T-cell (primary cell): ENCODE results near the gene BICD1. TPM values are rescaled to one million over a fixed set of nuclear protein-coding genes. Genes with fewer than 3 reads are reported as not detected.
A peak's percentile ranks its signal among the peaks of the same experiment; 100 is the strongest.

Source experiments
- ATAC-seq, 4 experiments: fragments of 200-7000 bp in 3 of 4; fragments of 150-1000 bp in 1 of 4; cut with Tn5 transposase; replicated peaks in 1 of 4; 1 replicate in 3 of 4; 2 replicates in 1 of 4; pipeline ENCODE4 v1.10.0; 2021; ENCODE audit warnings: moderate library complexity in 3 of 4, mild to moderate bottlenecking in 2 of 4, moderate number of reproducible peaks in 1 of 4
- CTCF ChIA-PET, 2 donors: fragments of 300-600 bp; sonication (Branson Sonifier 250); formaldehyde crosslinking; loops; one replicate each; lab custom pipeline; 2022; ENCODE audit warnings: antibody characterized with exemption in 2 of 2; lab: Charles Lee
- POLR2A ChIA-PET, 2 donors: fragments of 300-600 bp; sonication (Branson Sonifier 250); formaldehyde crosslinking; loops; one replicate each; lab custom pipeline; 2022; ENCODE audit warnings: antibody characterized with exemption in 2 of 2; lab: Charles Lee
- DNase-seq, 35 experiments: peaks; one replicate each; pipeline versions ENCODE4 v3.0.0 to v3.0.0-alpha.2; 2013 to 2023
- H3K27ac ChIP-seq: one replicate; pipeline ENCODE4 v1.5.1; 2013; ENCODE audit warnings: low read length
- H3K27me3 ChIP-seq, 2 experiments: replicated peaks in 1 of 2; 1 replicate in 1 of 2; 2 replicates in 1 of 2; pipeline versions ENCODE4 v1.6.1 to v1.7.0; 2013; ENCODE audit warnings: low read length in 1 of 2, mixed read lengths in 1 of 2; ENCODE audit not compliant: control insufficient read depth in 2 of 2, insufficient read depth in 2 of 2; ENCODE audit errors: extremely low read depth in 1 of 2
- H3K36me3 ChIP-seq, 2 donors: 1 replicate in 1 of 2; 2 replicates in 1 of 2; pipeline versions ENCODE4 v1.6.1 to v1.7.0; 2013; ENCODE audit warnings: low read length in 1 of 2; ENCODE audit not compliant: control insufficient read depth in 2 of 2, insufficient read depth in 1 of 2; ENCODE audit errors: extremely low read depth in 1 of 2
- H3K4me1 ChIP-seq, 2 experiments: 1 replicate in 1 of 2; 2 replicates in 1 of 2; pipeline versions ENCODE4 v1.6.1 to v1.7.0; 2013; ENCODE audit warnings: low read length in 2 of 2, mixed read lengths in 1 of 2; ENCODE audit not compliant: insufficient read depth in 2 of 2, control insufficient read depth in 1 of 2; ENCODE audit errors: extremely low read depth in 1 of 2
- H3K4me3 ChIP-seq, 2 donors: 1 replicate in 1 of 2; 2 replicates in 1 of 2; pipeline versions ENCODE4 v1.5.1 to v1.7.0; 2013; ENCODE audit warnings: mild to moderate bottlenecking in 2 of 2, low read length in 1 of 2, moderate library complexity in 1 of 2; ENCODE audit not compliant: control insufficient read depth in 1 of 2; ENCODE audit errors: extremely low read depth in 1 of 2
- H3K9me3 ChIP-seq: 2 replicates; pipeline ENCODE4 v1.7.0; 2013
- H3K27ac Mint-ChIP-seq, 2 donors: one replicate each; pipeline ENCODE4 v1.8.0; 2020 to 2021; ENCODE audit warnings: mild to moderate bottlenecking in 2 of 2, mixed read lengths in 2 of 2
- H3K27me3 Mint-ChIP-seq, 2 donors: one replicate each; pipeline ENCODE4 v1.8.0; 2021 to 2022; ENCODE audit warnings: mixed read lengths in 2 of 2
- H3K36me3 Mint-ChIP-seq: one replicate; pipeline ENCODE4 v1.8.0; 2021; ENCODE audit warnings: mixed read lengths
- H3K4me1 Mint-ChIP-seq, 3 donors: one replicate each; pipeline ENCODE4 v1.8.0; 2020 to 2022; ENCODE audit warnings: mixed read lengths in 3 of 3, mild to moderate bottlenecking in 1 of 3
- H3K4me3 Mint-ChIP-seq, 3 donors: one replicate each; pipeline ENCODE4 v1.8.0; 2020 to 2022; ENCODE audit warnings: mild to moderate bottlenecking in 3 of 3, mixed read lengths in 3 of 3, moderate library complexity in 3 of 3
- H3K9me3 Mint-ChIP-seq, 3 donors: one replicate each; pipeline ENCODE4 v1.8.0; 2020 to 2022; ENCODE audit warnings: mixed read lengths in 3 of 3
- WGBS: methylation state at CpG from one replicate; pipeline ENCODE4 v1.1.5; 2013; ENCODE audit warnings: missing lambda C conversion rate; ENCODE audit not compliant: insufficient coverage; 5-methylcytosine and 5-hydroxymethylcytosine counted together
- total RNA-seq, 35 experiments: library from RNA in 6 of 35; stranded (reverse) in 6 of 35; fragments of 120-200 nt in 1 of 35; gene quantifications; one replicate each; pipeline versions ENCODE4 v1.2.1 to v1.2.4 and lab custom pipeline; 2013 to 2026

The BICD1 gene
- total RNA-seq, 5 donors from 2014 or later (not counting 1 experiment from before 2014, with no cell fraction given), result 17.2 to 19.6 (median 19.1) TPM

DNA sequence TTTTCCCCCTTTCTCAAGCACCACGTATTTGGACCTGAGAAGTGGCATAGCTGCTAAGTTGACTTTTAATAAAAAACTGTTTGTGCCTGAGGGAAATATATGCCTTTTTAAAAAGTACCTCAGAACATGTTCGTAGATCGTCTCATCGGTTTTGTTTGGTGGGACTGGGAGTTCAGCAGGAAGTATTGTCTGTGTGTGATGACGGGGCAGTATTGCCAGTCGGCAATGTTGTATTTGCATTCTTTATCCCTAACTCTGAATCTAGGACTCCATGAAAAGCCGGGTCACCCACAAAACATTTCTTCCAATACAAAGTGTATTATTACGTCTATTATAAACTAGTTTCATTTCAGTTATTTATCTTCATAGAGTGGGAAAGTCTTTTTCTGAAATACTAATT lies 273.0 kb downstream of the BICD1 start:
- no peaks in the 10 kb centered on the region for H3K27me3 ChIP-seq
- 60% methylated on average over 1 of the region's 8 CpGs for WGBS
- CTCF ChIA-PET, result interaction anchor here in 1 of 2 donors (0.6 kb wide), 1 partner anchor 1659 kb away, joined by 3 read pairs; no protein-coding TSS in a partner anchor
- DNase-seq (no peak), ATAC-seq (no peak)
- Mint-ChIP-seq H3K27ac (no peak overlapping the region), H3K36me3 (no peaks in the 10 kb centered on the region), H3K4me3 (no peak overlapping the region), H3K27me3 (peaks cover 0 to 4% of the 10 kb centered on the region in 2 donors), H3K9me3 (no peaks in the 10 kb centered on the region), H3K4me1 (no peaks in the 10 kb centered on the region)
- no peaks in the 10 kb centered on the region for H3K4me1 ChIP-seq
- H3K36me3 ChIP-seq, result no peaks in the 10 kb centered on the region
- no peak overlapping the region for H3K4me3 ChIP-seq
- POLR2A ChIA-PET, result no interaction called here
- no peaks in the 10 kb centered on the region for H3K9me3 ChIP-seq
- H3K27ac ChIP-seq, result no peak overlapping the region

DNA sequence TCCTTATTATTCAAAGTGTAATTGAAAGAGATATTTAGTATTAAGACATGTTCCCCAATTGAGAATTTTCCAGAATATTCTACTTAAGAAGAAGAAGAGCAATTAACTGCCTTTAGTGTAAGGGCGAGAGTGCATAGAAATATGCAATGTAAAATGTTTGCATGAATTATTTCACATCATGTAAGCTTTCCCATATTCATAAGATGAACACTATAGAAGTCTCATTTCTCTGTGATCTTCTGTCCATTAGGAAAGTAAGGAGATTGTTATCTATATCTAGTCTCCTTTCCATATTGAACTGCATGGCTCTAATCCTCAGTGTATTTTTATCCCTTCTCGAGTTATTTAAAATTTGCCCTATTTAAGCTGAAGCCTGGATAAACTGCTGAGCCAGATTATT lies 275.6 kb downstream of the BICD1 start:
- Mint-ChIP-seq H3K36me3 (no peaks in the 10 kb centered on the region), H3K9me3 (no peaks in the 10 kb centered on the region), H3K27ac (no peak overlapping the region), H3K4me3 (no peak overlapping the region), H3K4me1 (no peaks in the 10 kb centered on the region), H3K27me3 (peaks cover 3 to 7% of the 10 kb centered on the region in 2 donors)
- ChIA-PET POLR2A (no interaction called here), CTCF (no interaction called here)
- Histone ChIP-seq H3K27ac (no peak overlapping the region), H3K9me3 (no peaks in the 10 kb centered on the region), H3K36me3 (no peaks in the 10 kb centered on the region), H3K4me1 (no peaks in the 10 kb centered on the region), H3K27me3 (no peaks in the 10 kb centered on the region), H3K4me3 (no peak overlapping the region)
- DNase-seq (no peak), ATAC-seq (no peak)
- no CpG with 5 or more reads among the region's 2 CpGs for WGBS

DNA sequence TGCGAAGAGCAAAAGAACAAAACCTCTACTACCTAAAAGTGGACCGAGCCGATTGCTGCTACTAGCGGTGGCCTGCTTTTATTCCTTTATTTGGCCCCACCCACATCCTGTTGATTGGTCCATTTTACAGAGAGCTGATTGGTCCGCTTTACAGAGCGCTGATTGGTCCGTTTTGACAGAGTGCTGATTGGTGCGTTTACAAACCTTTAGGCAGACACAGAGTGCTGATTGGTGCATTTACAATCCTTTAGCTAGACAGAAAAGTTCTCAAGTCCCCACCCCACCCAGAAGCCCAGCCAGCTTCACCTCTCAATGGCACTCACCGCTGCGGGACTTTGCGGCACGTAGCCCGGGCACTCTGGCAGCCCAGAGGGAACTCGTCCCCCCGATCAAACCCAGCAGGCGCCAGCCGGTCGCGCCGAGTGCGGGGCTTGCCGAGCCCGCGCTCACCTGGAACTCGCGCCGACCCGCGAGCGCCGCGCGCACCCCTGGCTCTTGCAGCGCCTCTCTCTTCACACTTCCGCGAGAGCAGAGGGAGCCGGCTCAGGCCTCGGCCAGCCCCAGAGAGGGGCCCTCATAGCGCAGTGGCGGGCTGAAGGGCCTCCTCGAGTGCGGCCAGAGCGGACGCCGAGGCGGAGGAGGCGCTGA lies 284.0 kb downstream of the BICD1 start:
- WGBS, result 31% methylated on average over 35 of the region's 47 CpGs
- DNase-seq, result peak in 11 of 35 experiments; percentile 3 to 20 (median 10)
- H3K27me3 ChIP-seq, result peaks cover 0 to 44% of the 10 kb centered on the region in 2 experiments
- Mint-ChIP-seq H3K4me3 (peak overlapping the region; percentile 21 to 57 (median 47)), H3K9me3 (no peaks in the 10 kb centered on the region), H3K27ac (no peak overlapping the region), H3K36me3 (no peaks in the 10 kb centered on the region), H3K27me3 (peaks cover 15 to 32% of the 10 kb centered on the region in 2 donors), H3K4me1 (peaks cover 2 to 6% (median 3%) of the 10 kb centered on the region in 3 donors)
- ATAC-seq, result peak; percentile 45 to 63 (median 55)
- H3K27ac ChIP-seq, result no peak overlapping the region
- H3K4me3 ChIP-seq, result peak overlapping the region in 1 of 2 donors; percentile 39
- POLR2A ChIA-PET, result no interaction called here
- no peaks in the 10 kb centered on the region for H3K9me3 ChIP-seq
- CTCF ChIA-PET, result no interaction called here
- H3K4me1 ChIP-seq, result no peaks in the 10 kb centered on the region
- no peaks in the 10 kb centered on the region for H3K36me3 ChIP-seq

DNA sequence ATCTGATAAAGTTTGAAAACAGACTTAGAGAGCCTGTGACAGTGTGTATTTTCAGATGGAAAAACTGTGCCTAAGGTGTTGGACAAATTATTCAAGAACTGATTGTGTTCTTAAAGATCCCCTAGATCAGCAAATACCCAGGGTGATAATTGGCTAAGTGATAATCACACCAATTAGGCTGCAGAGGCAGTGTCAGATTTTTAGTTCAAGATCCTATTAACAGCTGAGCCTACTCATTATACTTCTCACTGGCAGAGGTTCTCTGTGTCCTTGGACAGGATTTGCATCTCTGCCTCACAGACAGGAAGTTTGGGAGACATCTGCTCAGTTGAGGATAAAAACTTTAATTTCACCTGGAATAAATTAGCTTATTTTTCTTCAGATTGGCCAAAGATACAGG lies 288.4 kb downstream of the BICD1 start:
- peaks cover 6 to 10% (median 7%) of the 10 kb centered on the region in 3 donors for H3K4me1 Mint-ChIP-seq
- no peak overlapping the region for H3K4me3 Mint-ChIP-seq
- Histone ChIP-seq H3K4me1 (peaks cover 0 to 7% of the 10 kb centered on the region in 2 experiments), H3K27ac (no peak overlapping the region), H3K27me3 (peaks cover 0 to 49% of the 10 kb centered on the region in 2 experiments), H3K36me3 (no peaks in the 10 kb centered on the region), H3K4me3 (no peak overlapping the region), H3K9me3 (no peaks in the 10 kb centered on the region)
- H3K36me3 Mint-ChIP-seq, result no peaks in the 10 kb centered on the region
- ATAC-seq (no peak), DNase-seq (no peak)
- ChIA-PET CTCF (no interaction called here), POLR2A (no interaction called here)
- no peak overlapping the region for H3K27ac Mint-ChIP-seq
- no peaks in the 10 kb centered on the region for H3K9me3 Mint-ChIP-seq
- H3K27me3 Mint-ChIP-seq, result peaks cover 16 to 28% of the 10 kb centered on the region in 2 donors

DNA sequence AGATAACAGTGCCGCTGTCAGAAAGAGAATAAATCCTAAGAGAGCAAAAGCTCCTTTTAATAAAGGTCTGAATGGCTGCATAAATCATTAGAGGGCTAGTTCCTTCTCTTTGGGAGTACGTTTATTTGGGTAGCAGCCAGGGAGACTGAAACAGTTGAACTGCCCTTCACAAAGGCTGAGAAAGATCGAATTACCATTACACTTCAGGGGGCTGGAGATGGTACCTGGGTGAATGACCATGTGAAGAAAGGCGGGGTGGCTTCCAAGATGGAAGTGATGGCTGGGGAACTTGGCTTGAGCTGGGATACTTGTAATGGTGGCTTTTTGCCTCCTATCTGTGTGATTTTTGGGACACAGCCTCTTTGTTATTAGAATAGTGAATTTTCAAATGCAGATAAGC lies 291.0 kb downstream of the BICD1 start:
- DNase-seq (no peak), ATAC-seq (no peak)
- WGBS, result 70% methylated on average over 2 of the region's 4 CpGs
- peaks cover 5 to 13% (median 11%) of the 10 kb centered on the region in 3 donors for H3K4me1 Mint-ChIP-seq
- H3K4me3 ChIP-seq, result no peak overlapping the region
- peak overlapping the region in 1 of 2 donors; percentile 11 for H3K27ac Mint-ChIP-seq
- ChIA-PET POLR2A (no interaction called here), CTCF (no interaction called here)
- peak overlapping the region in 1 of 3 donors; percentile 24 for H3K4me3 Mint-ChIP-seq
- no peaks in the 10 kb centered on the region for H3K9me3 Mint-ChIP-seq
- no peak overlapping the region for H3K27ac ChIP-seq
- H3K4me1 ChIP-seq, result peaks cover 2 to 10% of the 10 kb centered on the region in 2 experiments
- peaks cover 23 to 39% of the 10 kb centered on the region in 2 donors for H3K27me3 Mint-ChIP-seq
- no peaks in the 10 kb centered on the region for H3K9me3 ChIP-seq
- no peaks in the 10 kb centered on the region for H3K36me3 ChIP-seq
- peaks cover 0 to 46% of the 10 kb centered on the region in 2 experiments for H3K27me3 ChIP-seq
- H3K36me3 Mint-ChIP-seq, result no peaks in the 10 kb centered on the region

DNA sequence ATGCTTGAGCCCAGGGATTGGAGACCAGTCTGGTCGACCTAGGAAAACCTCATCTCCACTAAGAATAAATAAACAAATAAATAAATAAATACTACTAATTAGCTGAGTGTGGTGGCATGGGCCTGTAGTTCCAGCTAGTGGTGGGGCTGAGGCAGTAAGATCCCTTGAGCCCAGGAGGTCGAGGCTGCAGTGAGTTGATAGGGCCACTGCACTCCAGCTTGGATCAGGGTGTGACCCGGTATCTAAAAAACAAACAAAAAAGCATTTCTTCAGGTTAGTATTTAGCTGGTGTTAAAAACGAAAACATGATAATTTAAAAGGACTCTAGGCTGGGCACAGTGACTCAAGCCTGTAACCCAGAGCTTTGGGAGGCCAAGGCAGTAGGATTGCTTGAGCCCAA lies 291.5 kb downstream of the BICD1 start:
- no peak overlapping the region for H3K27ac ChIP-seq
- no peak overlapping the region for H3K4me3 ChIP-seq
- Mint-ChIP-seq H3K9me3 (no peaks in the 10 kb centered on the region), H3K4me3 (peak overlapping the region in 1 of 3 donors; percentile 86), H3K27ac (no peak overlapping the region), H3K27me3 (peaks cover 28 to 38% of the 10 kb centered on the region in 2 donors), H3K36me3 (no peaks in the 10 kb centered on the region), H3K4me1 (peaks cover 5 to 13% (median 11%) of the 10 kb centered on the region in 3 donors)
- peaks cover 2 to 10% of the 10 kb centered on the region in 2 experiments for H3K4me1 ChIP-seq
- DNase-seq (no peak), ATAC-seq (no peak)
- H3K9me3 ChIP-seq, result no peaks in the 10 kb centered on the region
- no peaks in the 10 kb centered on the region for H3K36me3 ChIP-seq
- WGBS, result 80% methylated on average over 1 of the region's 4 CpGs
- POLR2A ChIA-PET, result interaction anchor here in 1 of 2 donors (0.6 kb wide), 1 partner anchor 34 kb away, joined by 5 read pairs; no protein-coding TSS in a partner anchor
- CTCF ChIA-PET, result interaction anchor here in 1 of 2 donors (0.6 kb wide), 1 partner anchor 745 kb away, joined by 5 read pairs; no protein-coding TSS in a partner anchor
- peaks cover 0 to 43% of the 10 kb centered on the region in 2 experiments for H3K27me3 ChIP-seq
